Caki2 (cell line): ENCODE measurements around the gene DDX24. TPM values are rescaled to one million over a fixed set of nuclear protein-coding genes. Genes with fewer than 3 reads are reported as not detected.

ENCODE experiments used
- DNase-seq: peaks from one replicate; pipeline ENCODE4 v3.0.0-alpha.2; 2015; ENCODE audit warnings: low read depth
- in situ Hi-C: cut with HindIII; loops from 2 replicates; pipeline ENCODE4 v1.10.0; 2016; ENCODE audit warnings: low sequenced_read_pairs, low pct_unique_long_range_greater_than_20kb, mixed read lengths
- total RNA-seq: library from RNA; depleted of rRNA; stranded (reverse); fragments of >200 nt; shearing (Covaris generic); gene quantifications from 2 replicates; pipeline ENCODE4 v1.2.3, GENCODE V29; 2014; ENCODE audit warnings: low replicate concordance; rRNA removed

The DDX24 gene
- 89.6 and 108 TPM in 2 replicates for total RNA-seq

- DNase-seq, result peak; percentile 83
- in situ Hi-C loops, result no loop called here
These were observed at the start of gene DDX24, which contains the start of gene IFI27L1 for GRCh38 chr14:94080621-94081385. Gene DDX24 (minus strand): TSS chr14:94081202. CDS start chr14:94079742, 1,460 bp downstream. Gene IFI27L1 (plus strand): TSS chr14:94081310. CDS start chr14:94096938, 15,628 bp downstream.

GRCh38 chr14:94129758-94130414 is 48.9 kb upstream of the DDX24 start:
- DNase-seq, result peak; percentile 44
- in situ Hi-C loops, result no loop called here

- DNase-seq, result peak; percentile 72
- in situ Hi-C loops, result no loop called here
These were observed 48.2 kb upstream of the DDX24 start, which contains the start of gene IFI27L2 for GRCh38 chr14:94129111-94129757. Gene IFI27L2 (minus strand): TSS chr14:94129604. CDS start chr14:94129564, 40 bp downstream.

GRCh38 chr14:94128216-94128839 is 47.3 kb upstream of the DDX24 start:
- in situ Hi-C loops, result no loop called here
- DNase-seq, result no peak

- in situ Hi-C loops, result no loop called here
- DNase-seq, result no peak
These were observed 46.3 kb upstream of the DDX24 start for GRCh38 chr14:94127330-94127729.

- no peak for DNase-seq
- in situ Hi-C loops, result no loop called here
These were observed 45.8 kb upstream of the DDX24 start for GRCh38 chr14:94126800-94127199.

- in situ Hi-C loops, result no loop called here
- no peak for DNase-seq
These were observed 45.3 kb upstream of the DDX24 start for GRCh38 chr14:94126419-94126677.

- in situ Hi-C loops, result no loop called here
- DNase-seq, result no peak
These were observed 44.8 kb upstream of the DDX24 start for GRCh38 chr14:94125659-94126418.

GRCh38 chr14:94124582-94125377 is 43.8 kb upstream of the DDX24 start:
- no peak for DNase-seq
- in situ Hi-C loops, result no loop called here

- in situ Hi-C loops, result no loop called here
- no peak for DNase-seq
These were observed 42.9 kb upstream of the DDX24 start for GRCh38 chr14:94123868-94124267.

GRCh38 chr14:94123296-94123695 is 42.3 kb upstream of the DDX24 start:
- no peak for DNase-seq
- in situ Hi-C loops, result no loop called here

- no peak for DNase-seq
- in situ Hi-C loops, result no loop called here
These were observed 41.4 kb upstream of the DDX24 start for GRCh38 chr14:94122438-94122837.

- in situ Hi-C loops, result no loop called here
- DNase-seq, result no peak
These were observed 40.5 kb upstream of the DDX24 start for GRCh38 chr14:94121485-94121884.

GRCh38 chr14:94120667-94121340 is 39.8 kb upstream of the DDX24 start:
- DNase-seq, result no peak
- in situ Hi-C loops, result no loop called here

- no peak for DNase-seq
- in situ Hi-C loops, result no loop called here
These were observed 38.1 kb upstream of the DDX24 start for GRCh38 chr14:94119071-94119470.

GRCh38 chr14:94117856-94118255 is 36.9 kb upstream of the DDX24 start:
- in situ Hi-C loops, result no loop called here
- no peak for DNase-seq

GRCh38 chr14:94116701-94117100 is 35.7 kb upstream of the DDX24 start:
- no peak for DNase-seq
- in situ Hi-C loops, result no loop called here
